ENCODE measurements around the gene TCHH. TPM values are rescaled to one million over a fixed set of nuclear protein-coding genes. Genes with fewer than 3 reads are reported as not detected.

The TCHH gene
- total RNA-seq, 1 donor from 2014 or later: not detected

DNA sequence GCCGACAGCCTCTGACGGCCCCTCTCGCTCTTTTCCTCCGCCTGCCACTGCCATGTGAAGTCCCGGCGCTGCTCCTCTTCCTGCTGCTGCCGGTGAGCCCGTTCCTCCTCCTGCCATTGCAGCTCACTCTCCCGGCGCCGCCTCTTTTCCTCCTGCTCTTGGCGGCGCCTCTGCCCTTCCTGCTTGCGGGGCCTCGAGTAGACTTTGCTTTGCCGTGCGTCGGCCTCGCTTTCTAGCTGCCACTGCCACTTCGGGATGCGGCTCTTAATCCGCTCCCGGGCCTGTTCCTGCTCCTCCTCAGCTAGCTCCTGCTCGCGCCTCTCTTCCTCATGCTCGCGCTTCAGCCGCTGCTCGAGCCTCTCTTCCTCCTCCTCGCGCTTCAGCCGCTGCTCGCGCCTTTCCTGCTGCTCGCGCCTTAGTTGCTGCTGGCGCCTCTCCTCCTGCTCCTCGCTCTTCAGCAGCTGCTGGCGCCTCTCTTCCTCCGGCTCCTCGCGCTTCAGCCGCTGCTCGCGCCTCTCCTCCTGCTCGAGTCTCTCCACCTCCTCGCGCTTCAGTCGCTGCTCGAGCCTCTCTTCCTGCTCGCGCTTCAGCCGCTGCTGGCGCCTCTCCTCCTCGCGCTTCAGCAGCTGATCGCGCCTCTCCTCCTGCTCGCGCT is 4.3 kb downstream of the TCHH start:
- Mint-ChIP-seq H3K4me3 (no peak overlapping the region), H3K27me3 (ENCODE audit: low read depth) (peaks cover 12% of the 10 kb centered on the region), H3K9me3 (no peaks in the 10 kb centered on the region), H3K4me1 (no peaks in the 10 kb centered on the region), H3K36me3 (ENCODE audit: low read depth) (no peaks in the 10 kb centered on the region), H3K27ac (ENCODE audit: unreplicated experiment) (no peak overlapping the region)
- TF ChIP-seq, protein P1, sequence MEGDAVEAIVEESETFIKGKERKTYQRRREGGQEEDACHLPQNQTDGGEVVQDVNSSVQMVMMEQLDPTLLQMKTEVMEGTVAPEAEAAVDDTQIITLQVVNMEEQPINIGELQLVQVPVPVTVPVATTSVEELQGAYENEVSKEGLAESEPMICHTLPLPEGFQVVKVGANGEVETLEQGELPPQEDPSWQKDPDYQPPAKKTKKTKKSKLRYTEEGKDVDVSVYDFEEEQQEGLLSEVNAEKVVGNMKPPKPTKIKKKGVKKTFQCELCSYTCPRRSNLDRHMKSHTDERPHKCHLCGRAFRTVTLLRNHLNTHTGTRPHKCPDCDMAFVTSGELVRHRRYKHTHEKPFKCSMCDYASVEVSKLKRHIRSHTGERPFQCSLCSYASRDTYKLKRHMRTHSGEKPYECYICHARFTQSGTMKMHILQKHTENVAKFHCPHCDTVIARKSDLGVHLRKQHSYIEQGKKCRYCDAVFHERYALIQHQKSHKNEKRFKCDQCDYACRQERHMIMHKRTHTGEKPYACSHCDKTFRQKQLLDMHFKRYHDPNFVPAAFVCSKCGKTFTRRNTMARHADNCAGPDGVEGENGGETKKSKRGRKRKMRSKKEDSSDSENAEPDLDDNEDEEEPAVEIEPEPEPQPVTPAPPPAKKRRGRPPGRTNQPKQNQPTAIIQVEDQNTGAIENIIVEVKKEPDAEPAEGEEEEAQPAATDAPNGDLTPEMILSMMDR (conservative IDR thresholded peaks at IDR 0.05): no peak
- no peak for DNase-seq (ENCODE audit: low read depth, low spot score)

DNA sequence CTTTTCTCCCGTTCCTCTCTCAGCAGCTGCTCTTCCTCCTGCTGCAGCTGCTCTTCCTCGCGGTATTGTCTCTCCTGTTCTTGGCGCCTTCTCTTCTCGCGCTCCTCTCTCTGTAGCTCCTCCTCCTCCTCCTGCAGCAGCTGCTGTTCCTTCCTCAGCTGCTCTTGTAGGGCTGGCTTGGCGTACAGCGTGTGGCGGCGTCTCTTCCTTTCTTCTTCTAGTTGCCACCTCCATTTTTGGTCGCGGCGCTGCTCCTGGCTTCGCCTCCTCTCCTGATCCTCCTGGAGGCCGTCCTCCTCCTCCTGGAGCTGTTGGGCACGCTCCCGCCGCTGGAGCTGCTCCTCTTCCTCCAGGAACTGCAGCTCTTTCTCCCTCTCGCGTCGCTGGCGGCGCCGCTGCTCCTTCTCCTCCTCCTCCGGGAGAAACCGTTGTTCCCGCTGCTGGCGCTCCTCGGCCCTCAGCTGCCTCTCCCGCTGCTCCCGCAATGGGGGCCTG is 4.8 kb downstream of the TCHH start:
- no peak overlapping the region for H3K4me3 Mint-ChIP-seq
- DNase-seq (ENCODE audit: low read depth, low spot score): no peak
- no peak overlapping the region for H3K27ac Mint-ChIP-seq (ENCODE audit: unreplicated experiment)
- no peaks in the 10 kb centered on the region for H3K36me3 Mint-ChIP-seq (ENCODE audit: low read depth)
- H3K27me3 Mint-ChIP-seq (ENCODE audit: low read depth): peaks cover 11% of the 10 kb centered on the region
- TF ChIP-seq, protein P1 (conservative IDR thresholded peaks at IDR 0.05): no peak
- H3K9me3 Mint-ChIP-seq: no peaks in the 10 kb centered on the region
- no peaks in the 10 kb centered on the region for H3K4me1 Mint-ChIP-seq

DNA sequence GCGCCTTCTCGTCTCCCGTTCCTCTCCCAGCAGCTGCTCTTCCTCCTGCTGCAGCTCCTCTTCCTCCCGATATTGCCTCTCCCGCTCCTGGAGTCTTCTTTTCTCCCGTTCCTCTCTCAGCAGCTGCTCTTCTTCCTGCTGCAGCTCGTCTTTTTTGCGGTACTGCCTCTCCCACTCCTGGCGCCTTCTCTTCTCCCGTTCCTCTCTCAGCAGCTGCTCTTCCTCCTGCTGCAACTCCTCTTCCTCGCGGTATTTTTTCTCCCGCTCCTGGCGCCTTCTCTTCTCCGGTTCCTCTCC is 5.3 kb downstream of the TCHH start:
- peaks cover 12% of the 10 kb centered on the region for H3K27me3 Mint-ChIP-seq (ENCODE audit: low read depth)
- H3K36me3 Mint-ChIP-seq (ENCODE audit: low read depth): no peaks in the 10 kb centered on the region
- H3K4me1 Mint-ChIP-seq: no peaks in the 10 kb centered on the region
- H3K27ac Mint-ChIP-seq (ENCODE audit: unreplicated experiment): no peak overlapping the region
- no peak overlapping the region for H3K4me3 Mint-ChIP-seq
- TF ChIP-seq, protein P1 (conservative IDR thresholded peaks at IDR 0.05): no peak
- no peak for DNase-seq (ENCODE audit: low read depth, low spot score)
- H3K9me3 Mint-ChIP-seq: no peaks in the 10 kb centered on the region

DNA sequence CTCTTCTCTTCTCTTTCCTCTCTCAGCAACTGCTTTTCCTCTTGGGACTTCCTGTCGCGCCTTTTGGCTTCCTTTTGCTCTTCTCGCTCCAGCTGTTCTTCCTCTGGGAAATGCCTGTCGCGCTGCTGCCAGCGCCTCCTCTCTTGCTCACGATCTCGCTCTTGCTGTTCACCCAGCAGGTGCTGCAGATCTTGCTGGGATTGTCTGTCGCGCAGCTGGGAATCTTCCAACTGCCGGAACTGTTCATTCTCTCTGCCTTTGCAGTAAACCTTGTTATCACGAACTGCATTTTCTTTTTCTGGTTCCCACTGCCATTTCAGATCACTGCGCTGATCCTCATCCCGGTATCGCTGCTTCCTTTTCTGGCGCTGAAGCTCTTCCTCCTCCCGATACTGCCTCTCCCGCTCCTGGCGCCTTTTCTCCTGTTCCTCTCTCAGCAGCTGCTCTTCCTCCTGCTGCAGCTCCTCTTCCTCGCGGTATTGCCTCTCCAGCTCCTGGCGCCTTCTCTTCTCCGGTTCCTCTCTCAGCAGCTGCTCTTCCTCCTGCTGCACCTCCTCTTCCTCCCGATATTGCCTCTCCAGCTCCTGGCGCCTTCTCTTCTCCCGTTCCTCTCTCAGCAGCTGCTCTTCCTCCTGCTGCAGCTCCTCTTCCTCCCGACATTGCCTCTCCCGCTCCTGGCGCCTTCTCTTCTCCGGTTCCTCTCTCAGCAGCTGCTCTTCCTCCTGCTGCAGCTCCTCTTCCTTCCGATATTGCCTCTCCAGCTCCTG is 5.8 kb downstream of the TCHH start:
- Mint-ChIP-seq H3K36me3 (ENCODE audit: low read depth) (no peaks in the 10 kb centered on the region), H3K27ac (ENCODE audit: unreplicated experiment) (no peak overlapping the region), H3K9me3 (no peaks in the 10 kb centered on the region), H3K4me3 (no peak overlapping the region), H3K27me3 (ENCODE audit: low read depth) (peaks cover 9% of the 10 kb centered on the region), H3K4me1 (no peaks in the 10 kb centered on the region)
- no peak for DNase-seq (ENCODE audit: low read depth, low spot score)
- TF ChIP-seq, protein P1 (conservative IDR thresholded peaks at IDR 0.05): no peak

DNA sequence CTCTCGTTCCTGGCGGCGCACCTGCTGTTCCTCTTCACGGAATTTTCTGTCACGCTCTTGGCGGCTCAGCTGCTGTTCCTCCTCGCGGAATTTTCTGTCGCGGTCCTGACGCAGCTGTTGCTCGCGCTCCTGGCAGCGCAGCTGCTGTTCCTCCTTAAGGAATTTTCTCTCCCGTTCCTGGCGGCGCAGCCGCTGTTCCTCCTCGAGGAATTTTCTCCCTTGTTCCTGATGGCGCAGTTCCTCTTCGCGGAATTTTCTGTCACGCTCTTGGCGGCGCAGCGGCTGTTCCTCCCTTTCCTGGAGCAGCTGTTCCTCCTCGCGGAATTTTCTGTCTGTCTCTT is 6.4 kb downstream of the TCHH start:
- H3K4me3 Mint-ChIP-seq: no peak overlapping the region
- H3K27ac Mint-ChIP-seq (ENCODE audit: unreplicated experiment): no peak overlapping the region
- no peaks in the 10 kb centered on the region for H3K4me1 Mint-ChIP-seq
- peaks cover 7% of the 10 kb centered on the region for H3K27me3 Mint-ChIP-seq (ENCODE audit: low read depth)
- H3K9me3 Mint-ChIP-seq: no peaks in the 10 kb centered on the region
- no peaks in the 10 kb centered on the region for H3K36me3 Mint-ChIP-seq (ENCODE audit: low read depth)
- no peak for DNase-seq (ENCODE audit: low read depth, low spot score)
- TF ChIP-seq, protein P1 (conservative IDR thresholded peaks at IDR 0.05): no peak

Measured in neural crest cell (in vitro differentiated cells).